ENCODE measurements around the gene APMAP. TPM values are rescaled to one million over a fixed set of nuclear protein-coding genes. Genes with fewer than 3 reads are reported as not detected.

APMAP gene
- total and polyA plus RNA-seq, 9 of the 15 experiments (the other 6 are each of a cell fraction or from before 2014, with no cell fraction given), result 6.7 to 18.2 (median 14.4) TPM

GRCh38 chr20:24915440-24915839 lies 77.1 kb downstream of the APMAP start (continued):
- TF ChIP-seq E2F6 (IDR thresholded peaks at IDR 0.05; ENCODE audit: borderline replicate concordance in 1 of 2, extremely low read depth in 1 of 2, insufficient read depth in 1 of 2, insufficient read length in 1 of 2, low read depth in 1 of 2, low read length in 1 of 2, poor library complexity in 1 of 2, severe bottlenecking in 1 of 2) (no peak), BHLHE40 (IDR thresholded peaks at IDR 0.05; ENCODE audit: low read length) (no peak), ZNF232 (CRISPR knock-in tag; IDR thresholded peaks at IDR 0.05) (no peak), MEIS2 (IDR thresholded peaks at IDR 0.05; ENCODE audit: partially characterized antibody) (no peak), ZNF41 (CRISPR knock-in tag; conservative IDR thresholded peaks at IDR 0.05) (no peak)

- DNase-seq (ENCODE audit: extremely low read depth in 1 of 4, low spot score in 3 of 4) (no peak), ATAC-seq (no peak), FAIRE-seq (no peak)
- H3K4me2 ChIP-seq (ENCODE audit: insufficient read depth, low read length), result no peak overlapping the region
- H3K27me3 ChIP-seq (ENCODE audit: control insufficient read depth in 2 of 2, insufficient read depth in 2 of 2, low read length in 2 of 2), result no peaks in the 10 kb centered on the region; a peak in 1 of 5 replicates
- H3K79me2 ChIP-seq (ENCODE audit: control insufficient read depth, insufficient read depth, low read length), result no peaks in the 10 kb centered on the region
- no TSS peak for BruUV-seq (replicated peaks)
- H2AFZ ChIP-seq (ENCODE audit: low read depth, low read length), result no peak overlapping the region
- H3K9ac ChIP-seq (ENCODE audit: insufficient read depth in 1 of 2, low read depth in 2 of 2, low read length in 2 of 2), result no peak overlapping the region
- no peaks in the 10 kb centered on the region for H3K36me3 ChIP-seq (ENCODE audit: control insufficient read depth, insufficient read depth, low read length)
- ChIA-PET POLR2A (interaction anchor here (0.6 kb wide), 1 partner anchor 12 kb away, joined by 3 read pairs; no protein-coding TSS in a partner anchor), CTCF (ENCODE audit: low intra/inter-chr PET ratio) (no interaction called here)
- H3K9me3 ChIP-seq (replicated peaks; ENCODE audit: control insufficient read depth, insufficient read depth, low read depth, low read length), result no peaks in the 10 kb centered on the region
- H3K27ac ChIP-seq (ENCODE audit: extremely low read depth, low read depth, low read length), result no peak overlapping the region
- no peak overlapping the region for H3K4me3 ChIP-seq
- intact Hi-C loops (cut with micrococcal nuclease), result loop anchor here (5.0 to 10.0 kb wide), 3 partner anchors 130 to 977 kb away; no protein-coding TSS in a partner anchor
- 0 out of 2 replicates have a peak, but pooled peaks cover 2% of the 10 kb centered on the region for H4K20me1 ChIP-seq (replicated peaks; ENCODE audit: control insufficient read depth, insufficient read depth, low read length)
- H3K4me1 ChIP-seq (replicated peaks in 1 of 2; ENCODE audit: control insufficient read depth in 2 of 2, insufficient read depth in 2 of 2, low read length in 2 of 2), result peaks cover 0 to 8% of the 10 kb centered on the region in 2 experiments; a peak in 2 of 5 replicates
- in situ Hi-C loops (cut with MboI), result loop anchor here (5.0 to 25.0 kb wide), 2 partner anchors 752 to 1247 kb away; no protein-coding TSS in a partner anchor
- WGBS (ENCODE audit: insufficient coverage, low coverage, missing lambda C conversion rate), result 2% methylated on average over 13 of the region's 14 CpGs
- no peaks in the 10 kb centered on the region for H3K9me1 ChIP-seq (ENCODE audit: control insufficient read depth, insufficient read depth, low read length)
- TF ChIP-seq KAT2B (IDR thresholded peaks at IDR 0.05; ENCODE audit: low read depth, low read length) (no peak), ZNF77 (CRISPR knock-in tag; IDR thresholded peaks at IDR 0.05) (no peak), MTA1 (IDR thresholded peaks at IDR 0.05; ENCODE audit: borderline replicate concordance) (no peak), GTF2A2 (tag; IDR thresholded peaks at IDR 0.05) (no peak), GTF2E2 (tag; IDR thresholded peaks at IDR 0.05) (no peak), TARDBP (IDR thresholded peaks at IDR 0.05) (no peak), ZNF589 (CRISPR knock-in tag; IDR thresholded peaks at IDR 0.05; ENCODE audit: low read depth) (no peak)
- TF ChIP-seq, protein P1, sequence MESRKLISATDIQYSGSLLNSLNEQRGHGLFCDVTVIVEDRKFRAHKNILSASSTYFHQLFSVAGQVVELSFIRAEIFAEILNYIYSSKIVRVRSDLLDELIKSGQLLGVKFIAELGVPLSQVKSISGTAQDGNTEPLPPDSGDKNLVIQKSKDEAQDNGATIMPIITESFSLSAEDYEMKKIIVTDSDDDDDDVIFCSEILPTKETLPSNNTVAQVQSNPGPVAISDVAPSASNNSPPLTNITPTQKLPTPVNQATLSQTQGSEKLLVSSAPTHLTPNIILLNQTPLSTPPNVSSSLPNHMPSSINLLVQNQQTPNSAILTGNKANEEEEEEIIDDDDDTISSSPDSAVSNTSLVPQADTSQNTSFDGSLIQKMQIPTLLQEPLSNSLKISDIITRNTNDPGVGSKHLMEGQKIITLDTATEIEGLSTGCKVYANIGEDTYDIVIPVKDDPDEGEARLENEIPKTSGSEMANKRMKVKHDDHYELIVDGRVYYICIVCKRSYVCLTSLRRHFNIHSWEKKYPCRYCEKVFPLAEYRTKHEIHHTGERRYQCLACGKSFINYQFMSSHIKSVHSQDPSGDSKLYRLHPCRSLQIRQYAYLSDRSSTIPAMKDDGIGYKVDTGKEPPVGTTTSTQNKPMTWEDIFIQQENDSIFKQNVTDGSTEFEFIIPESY (CRISPR knock-in tag; IDR thresholded peaks at IDR 0.05), result no peak
- TF ChIP-seq, protein P2, sequence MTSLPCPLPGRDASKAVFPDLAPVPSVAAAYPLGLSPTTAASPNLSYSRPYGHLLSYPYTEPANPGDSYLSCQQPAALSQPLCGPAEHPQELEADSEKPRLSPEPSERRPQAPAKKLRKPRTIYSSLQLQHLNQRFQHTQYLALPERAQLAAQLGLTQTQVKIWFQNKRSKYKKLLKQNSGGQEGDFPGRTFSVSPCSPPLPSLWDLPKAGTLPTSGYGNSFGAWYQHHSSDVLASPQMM (CRISPR knock-in tag; IDR thresholded peaks at IDR 0.05), result no peak
- TF ChIP-seq, protein P3, sequence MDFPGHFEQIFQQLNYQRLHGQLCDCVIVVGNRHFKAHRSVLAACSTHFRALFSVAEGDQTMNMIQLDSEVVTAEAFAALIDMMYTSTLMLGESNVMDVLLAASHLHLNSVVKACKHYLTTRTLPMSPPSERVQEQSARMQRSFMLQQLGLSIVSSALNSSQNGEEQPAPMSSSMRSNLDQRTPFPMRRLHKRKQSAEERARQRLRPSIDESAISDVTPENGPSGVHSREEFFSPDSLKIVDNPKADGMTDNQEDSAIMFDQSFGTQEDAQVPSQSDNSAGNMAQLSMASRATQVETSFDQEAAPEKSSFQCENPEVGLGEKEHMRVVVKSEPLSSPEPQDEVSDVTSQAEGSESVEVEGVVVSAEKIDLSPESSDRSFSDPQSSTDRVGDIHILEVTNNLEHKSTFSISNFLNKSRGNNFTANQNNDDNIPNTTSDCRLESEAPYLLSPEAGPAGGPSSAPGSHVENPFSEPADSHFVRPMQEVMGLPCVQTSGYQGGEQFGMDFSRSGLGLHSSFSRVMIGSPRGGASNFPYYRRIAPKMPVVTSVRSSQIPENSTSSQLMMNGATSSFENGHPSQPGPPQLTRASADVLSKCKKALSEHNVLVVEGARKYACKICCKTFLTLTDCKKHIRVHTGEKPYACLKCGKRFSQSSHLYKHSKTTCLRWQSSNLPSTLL (IDR thresholded peaks at IDR 0.05), result no peak
Observed at GRCh38 chr20:24914388-24915241, 77.9 kb downstream of the APMAP start.

All from K562 (cell line).